H9 (cell line): ENCODE results near the gene HMGA1. TPM values are rescaled to one million over a fixed set of nuclear protein-coding genes. Genes with fewer than 3 reads are reported as not detected.
A peak's percentile ranks its signal among the peaks of the same experiment; 100 is the strongest.

Source experiments
- DNase-seq: peaks from one replicate; pipeline ENCODE4 v3.0.0-alpha.2; 2017
- H2AFZ ChIP-seq: one replicate; pipeline ENCODE4 v1.6.1; 2013; ENCODE audit warnings: mild to moderate bottlenecking, low read length, control low read depth, moderate library complexity
- H2AK5ac ChIP-seq: 2 replicates; pipeline ENCODE4 v1.6.1; 2013; ENCODE audit warnings: low read length, control low read depth, mixed read lengths; ENCODE audit not compliant: insufficient read length
- H2BK120ac ChIP-seq: one replicate; pipeline ENCODE4 v1.6.1; 2013; ENCODE audit warnings: low read depth, mild to moderate bottlenecking, low read length, control low read depth, inconsistent platforms; ENCODE audit not compliant: poor library complexity, severe bottlenecking
- H2BK12ac ChIP-seq: 2 replicates; pipeline ENCODE4 v1.6.1; 2013; ENCODE audit warnings: low read length, control low read depth, mixed read lengths, low read depth; ENCODE audit not compliant: insufficient read length
- H2BK15ac ChIP-seq: 2 replicates; pipeline ENCODE4 v1.6.1; 2013; ENCODE audit warnings: low read depth, low read length, control low read depth
- H2BK20ac ChIP-seq: one replicate; pipeline ENCODE4 v1.6.1; 2013; ENCODE audit warnings: low read depth, mild to moderate bottlenecking, low read length, control low read depth, inconsistent platforms; ENCODE audit not compliant: poor library complexity, severe bottlenecking
- H2BK5ac ChIP-seq: 2 replicates; pipeline ENCODE4 v1.6.1; 2013; ENCODE audit warnings: low read length, control low read depth, mixed read lengths; ENCODE audit not compliant: insufficient read length
- H3K14ac ChIP-seq: 2 replicates; pipeline ENCODE4 v1.6.1; 2013; ENCODE audit warnings: low read length, control low read depth; ENCODE audit not compliant: insufficient read depth
- H3K18ac ChIP-seq: 2 replicates; pipeline ENCODE4 v1.6.1; 2013; ENCODE audit warnings: low read depth, mild to moderate bottlenecking, mixed read lengths, low read length, control low read depth; ENCODE audit not compliant: insufficient read length
- H3K23ac ChIP-seq: 2 replicates; pipeline ENCODE4 v1.6.1; 2013; ENCODE audit warnings: low read length, control low read depth, mixed read lengths, low read depth; ENCODE audit not compliant: insufficient read length
- H3K23me2 ChIP-seq: 2 replicates; pipeline ENCODE4 v1.6.1; 2013; ENCODE audit warnings: low read depth, mild to moderate bottlenecking, mixed read lengths, low read length, control low read depth; ENCODE audit not compliant: insufficient read length, poor library complexity, severe bottlenecking
- H3K27ac ChIP-seq: 2 replicates; pipeline ENCODE4 v1.5.1; 2013; ENCODE audit warnings: low read length, control low read depth, mixed read lengths, low read depth; ENCODE audit not compliant: insufficient read length
- H3K27me3 ChIP-seq: 2 replicates; pipeline ENCODE4 v1.6.1; 2013; ENCODE audit warnings: low read length, control low read depth, inconsistent platforms; ENCODE audit not compliant: insufficient read depth
- H3K4ac ChIP-seq: 2 replicates; pipeline ENCODE4 v1.6.1; 2013; ENCODE audit warnings: low read depth, mild to moderate bottlenecking, control low read depth, inconsistent platforms, low read length, moderate library complexity
- H3K4me1 ChIP-seq: 2 replicates; pipeline ENCODE4 v1.6.1; 2013; ENCODE audit warnings: low read length, control low read depth, inconsistent platforms; ENCODE audit not compliant: insufficient read depth
- H3K4me2 ChIP-seq: 2 replicates; pipeline ENCODE4 v1.6.1; 2013; ENCODE audit warnings: low read length, control low read depth, mixed read lengths; ENCODE audit not compliant: insufficient read length, insufficient read depth
- H3K56ac ChIP-seq: 2 replicates; pipeline ENCODE4 v1.6.1; 2013; ENCODE audit warnings: low read depth, mild to moderate bottlenecking, mixed read lengths, low read length, control low read depth; ENCODE audit not compliant: insufficient read length
- H3K79me1 ChIP-seq: 2 replicates; pipeline ENCODE4 v1.6.1; 2013; ENCODE audit warnings: low read depth, mild to moderate bottlenecking, moderate library complexity, low read length, control low read depth, inconsistent platforms; ENCODE audit not compliant: insufficient read depth, poor library complexity, severe bottlenecking
- H3K79me2 ChIP-seq: 2 replicates; pipeline ENCODE4 v1.6.1; 2013; ENCODE audit warnings: low read length, control low read depth, inconsistent platforms; ENCODE audit not compliant: insufficient read depth
- H3K9ac ChIP-seq: 2 replicates; pipeline ENCODE4 v1.6.1; 2013; ENCODE audit warnings: low read length, control low read depth, mixed read lengths; ENCODE audit not compliant: insufficient read length; ENCODE audit errors: extremely low read depth
- H3K9me3 ChIP-seq: one replicate; pipeline ENCODE4 v1.6.1; 2013; ENCODE audit warnings: low read depth, low read length, inconsistent platforms; ENCODE audit not compliant: control insufficient read depth
- H3T11ph ChIP-seq: one replicate; pipeline ENCODE4 v1.6.1; 2013; ENCODE audit warnings: mild to moderate bottlenecking, low read length, control low read depth, inconsistent platforms
- H4K20me1 ChIP-seq: one replicate; pipeline ENCODE4 v1.6.1; 2013; ENCODE audit not compliant: control insufficient read depth, insufficient read length, insufficient read depth
- H4K5ac ChIP-seq: 2 replicates; pipeline ENCODE4 v1.6.1; 2013; ENCODE audit warnings: low read depth, mild to moderate bottlenecking, mixed read lengths, low read length, control low read depth; ENCODE audit not compliant: insufficient read length
- H4K8ac ChIP-seq: replicated peaks from 2 replicates; pipeline ENCODE4 v1.6.1; 2013; ENCODE audit warnings: low read length, control low read depth, mixed read lengths, low read depth; ENCODE audit not compliant: insufficient read length
- H4K91ac ChIP-seq: 2 replicates; pipeline ENCODE4 v1.6.1; 2013; ENCODE audit warnings: low read depth, mild to moderate bottlenecking, moderate library complexity, mixed read lengths, low read length, control low read depth; ENCODE audit not compliant: insufficient read length
- H3K27ac Mint-ChIP-seq, 3 experiments: 2 replicates in 2 of 3; 3 replicates in 1 of 3; pipeline ENCODE4 v1.8.0; 2020 to 2021; ENCODE audit warnings: mixed read lengths in 3 of 3, mild to moderate bottlenecking in 1 of 3, moderate library complexity in 1 of 3
- H3K27me3 Mint-ChIP-seq: 2 replicates; pipeline ENCODE4 v1.8.0; 2021; ENCODE audit warnings: low read depth, mild to moderate bottlenecking, moderate library complexity, mixed read lengths
- H3K36me3 Mint-ChIP-seq, 3 experiments: 2 replicates in 2 of 3; 3 replicates in 1 of 3; pipeline ENCODE4 v1.8.0; 2020 to 2021; ENCODE audit warnings: low read depth in 3 of 3, mixed read lengths in 3 of 3; ENCODE audit not compliant: insufficient read depth in 1 of 3
- H3K4me1 Mint-ChIP-seq, 2 experiments: 2 replicates each; pipeline ENCODE4 v1.8.0; 2020; ENCODE audit warnings: mixed read lengths in 2 of 2
- H3K4me3 Mint-ChIP-seq, 2 experiments: 2 replicates in 1 of 2; 3 replicates in 1 of 2; pipeline ENCODE4 v1.8.0; 2020 to 2021; ENCODE audit warnings: mild to moderate bottlenecking in 2 of 2, mixed read lengths in 2 of 2, moderate library complexity in 1 of 2
- H3K9me3 Mint-ChIP-seq, 2 experiments: 2 replicates in 1 of 2; 3 replicates in 1 of 2; pipeline ENCODE4 v1.8.0; 2020; ENCODE audit warnings: mild to moderate bottlenecking in 2 of 2, mixed read lengths in 2 of 2, moderate library complexity in 1 of 2
- WGBS: extraction: QIAGEN DNeasy Blood & Tissue Kit; methylation state at CpG from one replicate; pipeline ENCODE4 v1.1.7; 2013; ENCODE audit warnings: missing lambda C conversion rate, low lambda C conversion rate, mixed read lengths; ENCODE audit not compliant: insufficient read length; ENCODE audit errors: extremely low coverage; 5-methylcytosine and 5-hydroxymethylcytosine counted together
- total RNA-seq: library from RNA; stranded (reverse); gene quantifications from 2 replicates; pipeline ENCODE4 v1.2.1, GENCODE V29; 2021
- TF ChIP-seq, protein P1 (sequence below): fragments of 200-600 bp; sonication (generic); conservative IDR thresholded peaks from 3 replicates; pipeline ENCODE4 v1.8.0; 2021; ENCODE audit warnings: antibody characterized with exemption, mild to moderate bottlenecking

Gene HMGA1
- total RNA-seq, 1 experiment from 2014 or later, result 2,116 TPM

DNA sequence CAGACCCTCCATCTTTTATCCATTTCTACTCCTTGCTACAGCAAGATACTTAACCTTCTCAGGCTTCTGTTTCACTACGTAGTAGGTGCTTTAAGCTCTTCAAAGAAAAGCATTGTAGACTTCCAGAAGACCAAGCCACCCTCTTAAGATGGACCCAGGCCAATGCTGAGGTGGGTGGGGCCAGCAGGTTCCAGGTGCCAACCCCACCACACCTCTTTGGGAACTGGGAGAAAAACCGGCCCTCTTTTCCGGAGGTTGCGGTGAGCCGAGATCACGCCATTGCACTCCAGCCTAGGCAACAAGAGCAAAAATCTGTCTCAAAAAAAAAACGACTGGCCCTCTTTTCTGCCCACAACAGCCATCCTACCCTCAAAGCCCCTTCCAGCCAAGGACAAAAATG, 10.6 kb upstream of the HMGA1 start:
- Histone ChIP-seq H3K4ac (no peak overlapping the region), H3K23me2 (no peaks in the 10 kb centered on the region), H3K23ac (no peak overlapping the region), H2BK5ac (no peak overlapping the region), H3K9me3 (no peaks in the 10 kb centered on the region), H3K56ac (no peak overlapping the region), H2BK12ac (no peak overlapping the region), H2BK120ac (no peak overlapping the region), H3K4me2 (no peak overlapping the region), H3K9ac (no peak overlapping the region), H4K91ac (no peak overlapping the region), H2AFZ (no peak overlapping the region), H3K18ac (no peak overlapping the region), H3K79me1 (no peaks in the 10 kb centered on the region), H3K4me1 (peaks cover 15% of the 10 kb centered on the region; the same call in 1 of the 2 replicates), H4K8ac (no peak overlapping the region), H2BK15ac (no peak overlapping the region), H4K20me1 (no peaks in the 10 kb centered on the region), H2AK5ac (no peak overlapping the region), H2BK20ac (no peak overlapping the region), H4K5ac (no peak overlapping the region), H3T11ph (no peak overlapping the region), H3K27me3 (no peaks in the 10 kb centered on the region), H3K79me2 (no peaks in the 10 kb centered on the region), H3K27ac (no peak overlapping the region), H3K14ac (no peak overlapping the region)
- Mint-ChIP-seq H3K27ac (peak overlapping the region; percentile 61 to 97 (median 97); a peak in 4 of 7 replicates), H3K4me3 (peak overlapping the region in 1 of 2 experiments; percentile 35; a peak in 2 of 5 replicates), H3K36me3 (no peaks in the 10 kb centered on the region), H3K27me3 (peaks cover under 1% of the 10 kb centered on the region), H3K4me1 (peaks cover 40 to 44% of the 10 kb centered on the region in 2 experiments), H3K9me3 (no peaks in the 10 kb centered on the region)
- TF ChIP-seq, protein P1, sequence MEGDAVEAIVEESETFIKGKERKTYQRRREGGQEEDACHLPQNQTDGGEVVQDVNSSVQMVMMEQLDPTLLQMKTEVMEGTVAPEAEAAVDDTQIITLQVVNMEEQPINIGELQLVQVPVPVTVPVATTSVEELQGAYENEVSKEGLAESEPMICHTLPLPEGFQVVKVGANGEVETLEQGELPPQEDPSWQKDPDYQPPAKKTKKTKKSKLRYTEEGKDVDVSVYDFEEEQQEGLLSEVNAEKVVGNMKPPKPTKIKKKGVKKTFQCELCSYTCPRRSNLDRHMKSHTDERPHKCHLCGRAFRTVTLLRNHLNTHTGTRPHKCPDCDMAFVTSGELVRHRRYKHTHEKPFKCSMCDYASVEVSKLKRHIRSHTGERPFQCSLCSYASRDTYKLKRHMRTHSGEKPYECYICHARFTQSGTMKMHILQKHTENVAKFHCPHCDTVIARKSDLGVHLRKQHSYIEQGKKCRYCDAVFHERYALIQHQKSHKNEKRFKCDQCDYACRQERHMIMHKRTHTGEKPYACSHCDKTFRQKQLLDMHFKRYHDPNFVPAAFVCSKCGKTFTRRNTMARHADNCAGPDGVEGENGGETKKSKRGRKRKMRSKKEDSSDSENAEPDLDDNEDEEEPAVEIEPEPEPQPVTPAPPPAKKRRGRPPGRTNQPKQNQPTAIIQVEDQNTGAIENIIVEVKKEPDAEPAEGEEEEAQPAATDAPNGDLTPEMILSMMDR, result no peak
- no CpG with 5 or more reads among the region's 7 CpGs for WGBS
- DNase-seq, result no peak
